ENCODE data around the gene DAPK1.

DAPK1 gene

GRCh38 chr9:87650611-87651295 is 153.1 kb downstream of the DAPK1 start:
- DNase-seq: no peak

- DNase-seq: no peak
Observed at GRCh38 chr9:87651431-87651830, 153.8 kb downstream of the DAPK1 start.

- DNase-seq: no peak
Observed at GRCh38 chr9:87653941-87654340, 156.3 kb downstream of the DAPK1 start.

GRCh38 chr9:87655731-87656130 is 158.1 kb downstream of the DAPK1 start:
- DNase-seq: no peak

- no peak for DNase-seq
Observed at GRCh38 chr9:87656485-87656884, 158.8 kb downstream of the DAPK1 start.

- no peak for DNase-seq
Observed at GRCh38 chr9:87657190-87657589, 159.5 kb downstream of the DAPK1 start.

GRCh38 chr9:87657893-87658292 is 160.2 kb downstream of the DAPK1 start:
- DNase-seq: no peak

- no peak for DNase-seq
Observed at GRCh38 chr9:87658511-87658910, 160.8 kb downstream of the DAPK1 start.

- DNase-seq: no peak
Observed at GRCh38 chr9:87659534-87660419, 162.1 kb downstream of the DAPK1 start.

- DNase-seq: no peak
Observed at GRCh38 chr9:87661241-87661640, 163.6 kb downstream of the DAPK1 start.

GRCh38 chr9:87662808-87663528 is 165.3 kb downstream of the DAPK1 start:
- DNase-seq: peak; percentile 51

- DNase-seq: no peak
Observed at GRCh38 chr9:87663556-87663955, 165.9 kb downstream of the DAPK1 start.

GRCh38 chr9:87664153-87665060 is 166.7 kb downstream of the DAPK1 start:
- no peak for DNase-seq

GRCh38 chr9:87665505-87665904 is 167.8 kb downstream of the DAPK1 start:
- DNase-seq: no peak

- no peak for DNase-seq
Observed at GRCh38 chr9:87667164-87667738, 169.6 kb downstream of the DAPK1 start.

- DNase-seq: no peak
Observed at GRCh38 chr9:87668222-87668621, 170.6 kb downstream of the DAPK1 start.

- no peak for DNase-seq
Observed at GRCh38 chr9:87668722-87669121, 171.1 kb downstream of the DAPK1 start.

GRCh38 chr9:87670572-87671264 is 173.1 kb downstream of the DAPK1 start:
- DNase-seq: no peak

GRCh38 chr9:87671478-87671877 is 173.8 kb downstream of the DAPK1 start:
- no peak for DNase-seq

GRCh38 chr9:87671925-87672324 is 174.3 kb downstream of the DAPK1 start:
- no peak for DNase-seq

- no peak for DNase-seq
Observed at GRCh38 chr9:87672586-87672985, 174.9 kb downstream of the DAPK1 start.

All from midbrain (tissue), 1 donor.